ENCODE data around the gene PGLYRP1. TPM values are rescaled to one million over a fixed set of nuclear protein-coding genes. Genes with fewer than 3 reads are reported as not detected.

Gene PGLYRP1
- total and polyA plus RNA-seq, 2 of the 13 experiments (the other 11 are each of a cell fraction or from before 2014, with no cell fraction given): not detected

GRCh38 chr19:45990113-45990728 lies 32.6 kb downstream of the PGLYRP1 start:
- 31% methylated on average over 12 of the region's 12 CpGs for WGBS (ENCODE audit: low lambda C conversion rate)
- BruUV-seq (replicated peaks): no TSS peak
- H4K20me1 ChIP-seq (ENCODE audit: insufficient read depth, low read length): no peaks in the 10 kb centered on the region
- no peak for DNase-seq (ENCODE audit: low spot score)
- no peak overlapping the region for H2AFZ ChIP-seq (ENCODE audit: low read length)
- no peaks in the 10 kb centered on the region for H3K36me3 ChIP-seq (replicated peaks in 1 of 2; ENCODE audit: control insufficient read depth in 1 of 2, insufficient read depth in 2 of 2, low read length in 2 of 2)
- TF ChIP-seq MEF2D (CRISPR knock-in tag; IDR thresholded peaks at IDR 0.05) (no peak), TGIF2 (CRISPR knock-in tag; IDR thresholded peaks at IDR 0.05) (no peak), CEBPB (IDR thresholded peaks at IDR 0.05; ENCODE audit: borderline replicate concordance, low read depth, low read length) (peak; percentile 51; the same call in 1 of the 2 replicates), ZNF350 (CRISPR knock-in tag; IDR thresholded peaks at IDR 0.05; ENCODE audit: borderline replicate concordance, low read depth) (no peak)
- ChIA-PET POLR2A (no interaction called here), CTCF (ENCODE audit: low intra/inter-chr PET ratio, low total read pairs) (no interaction called here)
- intact Hi-C loops (cut with micrococcal nuclease; ENCODE audit: unreplicated experiment): loop anchor here (10.0 kb wide), 1 partner anchor 65 kb away; no protein-coding TSS in a partner anchor
- peaks cover 0 to 16% of the 10 kb centered on the region in 2 experiments; a peak in 3 of 5 replicates for H3K27me3 ChIP-seq (ENCODE audit: control insufficient read depth in 1 of 2, insufficient read depth in 2 of 2, low read length in 2 of 2)
- no peaks in the 10 kb centered on the region for H3K9me3 ChIP-seq (ENCODE audit: low read length)
- in situ Hi-C loops (cut with HindIII; ENCODE audit: extremely low pct_ligation_motif_present, low pct_unique_long_range_greater_than_20kb): no loop called here
- no peak overlapping the region for H3K4me2 ChIP-seq (ENCODE audit: low read depth, low read length)
- no peak overlapping the region for H3K4me3 ChIP-seq (replicated peaks in 1 of 3; ENCODE audit: insufficient read depth in 1 of 3, low read depth in 2 of 3, low read length in 3 of 3)
- H3K27ac ChIP-seq (ENCODE audit: extremely low read length, insufficient read depth, low read length): no peak overlapping the region
- no peak for ATAC-seq
- no peaks in the 10 kb centered on the region for H3K4me1 ChIP-seq (ENCODE audit: insufficient read depth, low read length)
- H3K9ac ChIP-seq (ENCODE audit: insufficient read depth, low read depth, low read length): no peak overlapping the region
- no peaks in the 10 kb centered on the region for H3K79me2 ChIP-seq (ENCODE audit: insufficient read depth, low read length)
- no peak for FAIRE-seq

DNA sequence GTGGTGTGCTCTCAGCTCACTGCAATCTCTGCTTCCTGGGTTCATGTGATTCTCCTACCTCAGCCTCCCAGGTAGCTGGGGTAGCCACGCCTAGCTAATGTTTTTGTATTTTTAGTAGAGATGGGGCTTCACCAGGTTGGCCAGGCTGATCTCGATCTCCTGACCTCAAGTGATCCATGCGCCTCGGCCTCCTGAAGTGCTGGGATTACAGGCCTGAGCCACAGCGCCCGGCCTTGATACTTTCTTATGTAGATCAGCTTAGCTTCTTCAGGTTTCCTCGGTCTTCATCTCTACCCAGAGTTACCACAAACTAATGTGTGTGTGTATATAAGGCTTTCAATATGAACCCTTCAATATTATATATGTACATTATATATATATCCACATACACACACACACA lies 37.5 kb downstream of the PGLYRP1 start:
- no peak overlapping the region for H3K27ac ChIP-seq (ENCODE audit: extremely low read length, insufficient read depth, low read length)
- no peak for TF ChIP-seq ZNF878 (CRISPR knock-in tag; IDR thresholded peaks at IDR 0.05)
- TF ChIP-seq ZNF816 (CRISPR knock-in tag; IDR thresholded peaks at IDR 0.05; ENCODE audit: borderline replicate concordance): no peak
- TF ChIP-seq SNAPC2 (CRISPR knock-in tag; IDR thresholded peaks at IDR 0.05): no peak
- TF ChIP-seq SSRP1 (CRISPR knock-in tag; IDR thresholded peaks at IDR 0.05): no peak
- no peak for TF ChIP-seq FOXK2 (IDR thresholded peaks at IDR 0.05)
- no peak for TF ChIP-seq ZNF660 (CRISPR knock-in tag; IDR thresholded peaks at IDR 0.05; ENCODE audit: borderline replicate concordance, low read depth)
- ATAC-seq (no peak), FAIRE-seq (no peak), DNase-seq (ENCODE audit: low spot score) (no peak)
- H2AFZ ChIP-seq (ENCODE audit: low read length): no peak overlapping the region
- H3K36me3 ChIP-seq (replicated peaks in 1 of 2; ENCODE audit: control insufficient read depth in 1 of 2, insufficient read depth in 2 of 2, low read length in 2 of 2): no peaks in the 10 kb centered on the region
- H3K4me3 ChIP-seq (replicated peaks in 1 of 3; ENCODE audit: insufficient read depth in 1 of 3, low read depth in 2 of 3, low read length in 3 of 3): no peak overlapping the region
- intact Hi-C loops (cut with micrococcal nuclease; ENCODE audit: unreplicated experiment) (no loop called here), in situ Hi-C loops (cut with HindIII; ENCODE audit: extremely low pct_ligation_motif_present, low pct_unique_long_range_greater_than_20kb) (no loop called here)
- ChIA-PET CTCF (ENCODE audit: low intra/inter-chr PET ratio, low total read pairs) (no interaction called here), POLR2A (no interaction called here)
- H3K4me1 ChIP-seq (ENCODE audit: insufficient read depth, low read length): no peaks in the 10 kb centered on the region
- no peak overlapping the region for H3K9ac ChIP-seq (ENCODE audit: insufficient read depth, low read depth, low read length)
- no TSS peak for BruUV-seq (replicated peaks)
- H3K79me2 ChIP-seq (ENCODE audit: insufficient read depth, low read length): no peaks in the 10 kb centered on the region
- 61% methylated on average over 7 of the region's 7 CpGs for WGBS (ENCODE audit: low lambda C conversion rate)
- no peak overlapping the region for H3K4me2 ChIP-seq (ENCODE audit: low read depth, low read length)
- no peaks in the 10 kb centered on the region for H4K20me1 ChIP-seq (ENCODE audit: insufficient read depth, low read length)
- peaks cover 0 to 20% of the 10 kb centered on the region in 2 experiments; a peak in 4 of 5 replicates for H3K27me3 ChIP-seq (ENCODE audit: control insufficient read depth in 1 of 2, insufficient read depth in 2 of 2, low read length in 2 of 2)
- no peaks in the 10 kb centered on the region for H3K9me3 ChIP-seq (ENCODE audit: low read length)

All from HepG2 (cell line).